ENCODE results near the gene TSHZ2.

The TSHZ2 gene

DNA sequence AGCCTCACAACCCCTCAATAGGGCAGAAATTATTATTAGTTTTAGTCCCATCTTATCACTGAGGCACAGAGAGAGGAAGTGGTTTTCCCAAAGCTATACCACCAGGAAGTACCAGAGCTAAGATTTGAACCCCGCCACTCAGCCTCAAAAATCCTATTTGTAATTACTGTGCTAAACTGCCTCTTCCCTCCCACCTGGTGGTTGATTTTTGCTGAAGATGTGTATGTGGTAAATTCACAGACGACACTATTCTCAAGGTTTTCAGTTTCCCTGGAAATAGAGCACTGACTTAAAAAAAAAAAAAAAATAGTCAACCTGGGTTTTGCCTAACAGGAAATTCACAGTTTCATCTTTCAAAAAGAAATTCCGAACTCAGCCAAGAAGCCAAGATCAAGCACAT lies 57.9 kb downstream of the TSHZ2 start:
- no peak for DNase-seq

DNA sequence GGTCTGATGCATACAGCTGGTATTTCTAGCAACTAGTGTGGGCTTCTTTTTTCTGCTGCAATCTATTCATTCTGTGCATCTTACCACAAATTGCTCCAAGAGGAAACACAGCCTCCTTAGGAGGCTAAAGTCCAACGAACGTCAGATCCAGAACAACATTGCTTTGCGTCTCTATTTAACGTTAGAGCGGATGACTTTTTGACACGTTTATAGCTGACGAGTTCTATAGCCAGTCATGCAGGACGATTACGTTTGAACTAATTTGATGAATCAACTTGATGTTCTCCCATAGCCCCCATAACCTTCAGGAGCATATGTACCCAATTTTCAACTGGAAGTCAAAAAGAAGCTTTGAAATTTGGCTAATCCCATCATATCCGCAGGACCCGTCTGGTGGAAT lies 59.9 kb downstream of the TSHZ2 start:
- no peak for DNase-seq

DNA sequence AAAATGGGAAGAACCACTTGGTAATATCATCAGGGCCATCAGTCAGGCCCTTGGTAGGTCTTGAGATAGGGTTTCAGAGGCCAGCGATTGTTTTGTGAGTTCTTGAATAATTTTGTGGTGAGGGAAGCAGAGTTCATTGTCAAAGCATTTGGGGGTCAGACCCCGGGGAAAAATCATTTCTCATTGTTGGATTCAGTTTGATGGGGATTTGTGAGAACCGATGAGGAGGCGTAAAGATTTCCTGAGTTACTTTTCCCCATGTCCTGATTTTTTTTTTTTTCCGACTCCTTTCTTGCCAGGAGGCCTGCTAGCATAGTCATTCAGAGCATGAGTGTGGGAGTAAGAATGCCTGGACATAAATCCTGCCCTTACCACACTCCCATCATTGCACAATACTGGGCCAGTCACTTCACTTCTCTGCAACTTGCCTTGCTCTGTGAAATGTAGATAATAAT lies 60.3 kb downstream of the TSHZ2 start:
- no peak for DNase-seq

DNA sequence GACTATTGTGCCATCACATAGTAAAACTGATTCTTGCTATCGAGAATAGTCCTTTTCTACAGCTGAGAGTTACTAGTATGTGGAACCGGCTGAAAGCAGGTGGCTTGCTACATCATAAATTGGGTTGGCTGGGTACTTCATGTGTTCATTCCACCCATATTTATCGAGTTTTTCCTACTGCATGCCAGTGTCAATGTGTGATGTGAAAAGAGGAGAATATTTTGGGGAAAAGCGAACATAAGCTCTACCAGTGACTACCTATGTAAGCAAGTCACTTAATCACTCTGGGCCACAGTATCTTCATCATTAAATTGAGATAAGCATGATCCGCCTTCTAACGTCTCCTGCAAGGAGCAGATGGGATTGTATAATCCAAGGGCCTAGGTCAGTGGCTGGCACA lies 61.0 kb downstream of the TSHZ2 start:
- no peak for DNase-seq

DNA sequence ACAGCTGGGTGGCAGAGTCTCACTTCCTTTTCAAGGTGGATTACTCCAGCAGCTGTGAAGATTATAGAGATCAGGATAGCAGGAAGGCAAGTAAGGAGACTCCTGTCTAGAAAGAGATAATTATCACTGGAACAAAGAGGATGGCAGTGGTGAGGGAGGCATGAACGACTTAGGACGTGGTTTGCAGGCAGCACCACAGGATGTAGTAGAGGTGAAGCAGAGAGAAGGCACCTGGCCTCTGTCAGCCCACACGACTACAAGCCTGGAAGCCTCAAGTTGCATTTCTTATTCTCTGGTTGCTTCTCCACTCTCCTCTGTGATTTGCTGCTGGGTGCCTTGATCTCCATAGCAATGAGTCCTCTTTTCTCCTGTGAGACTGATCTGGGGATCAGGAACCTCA lies 62.7 kb downstream of the TSHZ2 start:
- DNase-seq, result no peak

DNA sequence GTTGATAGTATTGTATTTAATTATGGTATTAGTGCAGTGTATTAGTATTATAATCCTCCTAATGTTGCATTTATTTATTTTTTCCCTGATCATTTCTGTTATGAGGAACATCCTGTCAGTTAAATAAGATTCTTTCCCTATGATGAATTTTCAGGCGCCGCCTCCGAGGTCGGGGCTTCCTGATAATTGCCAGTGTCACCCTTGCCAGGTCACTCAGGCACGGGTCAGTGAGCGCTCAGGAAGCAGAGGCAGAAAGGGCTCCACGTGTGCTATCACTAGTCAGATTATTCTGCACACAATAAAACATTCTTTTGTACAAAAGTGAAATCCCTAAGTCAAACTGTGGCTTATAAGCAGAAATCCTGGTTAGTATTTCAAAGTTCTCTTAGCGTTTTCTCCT lies 64.8 kb downstream of the TSHZ2 start:
- no peak for DNase-seq

DNA sequence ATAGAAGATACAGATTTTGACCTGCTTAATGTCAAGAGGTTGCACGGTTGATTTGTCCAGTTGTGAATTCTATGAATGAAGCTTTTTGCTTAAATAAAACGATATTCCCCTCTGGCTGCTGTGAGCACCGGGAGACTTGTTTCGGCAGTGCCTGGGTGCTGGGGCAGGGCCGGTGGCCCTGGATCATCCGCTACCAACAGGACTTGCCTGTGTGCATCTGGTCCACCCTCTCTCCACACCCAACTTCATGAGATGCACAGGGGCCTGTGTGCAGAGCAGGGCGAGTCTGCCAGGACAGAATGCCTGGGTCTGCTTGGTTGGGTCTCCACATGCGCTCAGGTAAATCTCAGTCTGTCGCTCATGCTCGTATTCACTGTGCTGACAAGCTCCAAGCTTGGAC lies 65.5 kb downstream of the TSHZ2 start:
- no peak for DNase-seq

DNA sequence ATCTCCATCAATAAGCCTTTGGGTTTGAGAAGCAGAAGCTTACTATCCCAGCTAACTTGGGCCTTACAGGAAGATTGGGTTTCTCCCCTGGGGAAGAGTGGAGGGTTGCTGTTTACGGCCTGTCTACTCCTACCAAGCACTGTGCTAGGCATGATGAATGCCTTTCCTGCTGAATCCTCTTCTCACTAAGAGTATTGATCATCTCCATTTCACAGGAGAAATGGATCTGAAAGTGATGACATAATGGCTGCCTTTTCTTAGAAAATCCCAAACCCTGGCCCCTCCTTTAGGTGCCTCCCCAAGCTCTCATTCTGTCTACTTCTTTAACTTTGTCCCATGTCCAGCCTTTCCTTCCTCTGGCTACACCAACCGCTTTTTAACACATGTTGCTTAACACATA lies 66.1 kb downstream of the TSHZ2 start:
- DNase-seq, result no peak

DNA sequence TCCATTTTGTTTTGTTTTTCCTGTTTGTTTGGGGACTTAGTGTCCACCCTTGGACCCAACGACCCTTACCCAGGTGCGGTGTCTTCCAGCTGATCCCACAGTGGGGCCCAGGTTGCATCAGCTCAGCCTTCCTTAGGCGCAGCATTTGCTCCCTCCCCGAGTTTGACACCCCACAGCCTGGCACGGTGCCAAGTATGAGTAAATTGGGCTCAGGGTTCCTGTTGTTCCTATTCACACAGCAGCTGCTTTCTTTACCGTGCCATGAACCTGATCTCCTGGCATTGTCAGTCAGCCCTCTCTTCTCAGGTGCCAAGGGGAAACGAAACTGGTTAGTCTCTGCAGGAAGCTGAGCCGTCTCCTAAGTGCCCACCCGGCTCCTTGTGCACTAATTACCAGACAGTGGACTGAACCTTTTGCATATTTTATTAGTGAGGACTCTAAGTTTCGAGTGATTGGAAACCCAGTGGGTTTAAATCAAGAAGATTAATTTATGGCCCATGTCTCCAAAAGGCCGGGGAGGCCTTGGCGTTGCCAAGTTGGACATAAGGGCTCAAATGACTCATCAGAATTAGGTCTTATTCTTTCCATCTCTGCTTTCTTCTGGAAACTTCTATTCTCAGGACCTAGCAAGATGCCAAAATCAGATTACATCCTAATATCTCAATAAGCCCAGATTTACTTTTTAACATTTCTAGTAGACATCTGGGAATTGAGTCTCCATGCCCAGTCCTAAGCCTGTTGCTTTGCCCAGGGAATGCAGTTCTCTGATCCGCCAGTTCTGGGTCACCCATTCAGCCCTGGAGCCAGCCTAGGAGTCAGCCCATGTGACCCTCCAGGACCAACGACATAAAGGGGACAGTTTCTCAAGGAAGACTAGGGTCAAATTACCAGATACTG lies 68.8 kb downstream of the TSHZ2 start:
- peak; percentile 48 for DNase-seq

DNA sequence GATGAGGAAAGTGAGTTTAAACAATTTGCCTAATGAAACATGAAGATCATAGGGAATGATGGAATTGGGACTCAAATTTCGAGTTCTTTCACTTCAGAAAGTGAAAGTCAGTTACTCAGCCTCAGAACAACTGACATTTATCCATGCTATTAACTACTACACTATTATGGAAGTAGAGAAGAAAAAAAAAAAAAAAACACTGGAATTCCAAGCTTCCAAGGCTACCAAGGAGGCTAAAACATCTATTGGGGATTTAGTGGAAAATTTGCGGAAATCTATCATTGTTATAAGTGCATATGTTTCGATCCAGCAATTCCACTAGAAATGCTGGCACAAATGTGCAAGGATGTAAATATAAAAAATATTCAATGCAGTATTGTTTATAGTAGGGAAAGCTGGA lies 70.4 kb downstream of the TSHZ2 start:
- DNase-seq, result no peak

DNA sequence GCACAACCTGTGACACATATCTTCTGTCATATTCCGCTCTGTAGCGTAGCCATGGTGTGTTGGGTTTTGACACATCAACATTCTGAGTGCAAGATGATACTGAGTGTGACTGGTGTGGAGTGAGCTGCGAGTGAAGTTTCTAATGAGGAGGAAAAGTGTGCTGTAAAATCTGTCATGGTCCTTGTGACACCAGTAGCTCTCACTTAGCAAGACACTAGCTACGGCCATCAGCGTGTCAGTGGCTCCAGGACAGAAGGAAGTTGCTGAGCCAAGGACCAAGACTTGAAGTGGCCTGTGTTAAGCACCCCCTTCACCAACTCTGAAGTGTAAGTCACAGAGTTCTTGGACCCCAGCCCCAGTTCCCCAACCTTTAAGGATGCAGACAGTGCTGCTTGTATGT lies 72.1 kb downstream of the TSHZ2 start:
- DNase-seq, result no peak

DNA sequence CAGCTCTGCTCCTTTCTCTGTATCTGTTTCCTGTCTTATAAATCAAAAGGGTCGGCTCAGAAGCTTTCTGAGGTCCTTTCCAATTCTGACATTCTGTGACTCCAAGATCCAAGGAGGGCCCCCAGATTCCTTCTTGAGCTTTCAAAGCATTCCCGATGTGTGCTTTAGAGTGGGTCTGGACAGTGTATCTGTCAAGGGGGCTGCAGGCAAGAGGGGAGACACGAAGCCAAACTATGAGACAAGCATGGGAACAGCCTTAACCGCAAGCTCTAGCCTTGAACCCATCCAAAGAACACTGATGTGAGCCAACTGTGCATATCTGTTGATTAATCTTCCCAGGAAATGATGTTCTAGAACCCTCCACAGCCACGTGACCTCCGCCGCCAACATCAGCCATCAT lies 73.8 kb downstream of the TSHZ2 start:
- no peak for DNase-seq

DNA sequence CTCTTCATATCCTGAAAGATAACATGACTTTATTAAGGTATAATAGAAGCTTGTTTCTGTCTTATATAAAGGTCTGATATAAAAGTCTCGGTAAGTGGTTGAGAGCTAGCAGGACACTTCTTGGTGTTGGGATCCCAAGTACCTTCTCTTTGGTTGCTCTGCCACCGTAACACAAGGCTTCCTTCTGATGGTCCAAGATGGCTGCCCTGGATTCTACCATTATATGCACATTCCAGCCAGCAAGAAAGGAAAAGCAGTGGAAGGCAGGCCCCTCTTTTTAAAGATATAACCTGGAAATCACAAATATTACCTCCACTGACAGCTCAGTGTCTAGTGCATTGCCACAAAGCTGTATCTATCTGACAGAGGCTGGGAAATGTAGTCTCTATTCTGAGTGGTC lies 75.0 kb downstream of the TSHZ2 start:
- DNase-seq, result no peak

DNA sequence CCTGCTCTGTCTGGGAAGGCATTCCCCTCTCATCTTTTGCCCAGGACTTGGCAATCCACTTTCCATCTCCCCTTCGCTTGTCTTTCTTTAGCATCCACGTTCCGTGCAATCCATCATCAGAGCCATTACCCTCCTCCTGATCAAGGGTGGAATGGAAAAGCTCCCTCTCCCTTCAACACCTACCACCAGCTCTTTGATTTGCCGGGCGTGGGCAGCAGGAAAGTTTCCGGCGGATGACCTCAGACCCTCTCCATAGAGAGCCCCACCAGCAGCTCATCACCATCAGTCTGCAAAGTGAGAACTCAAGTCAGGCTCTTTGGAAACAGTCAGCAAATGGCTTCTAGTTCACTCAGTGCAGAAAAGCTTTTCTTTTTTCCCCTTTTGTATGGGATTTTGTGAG lies 76.2 kb downstream of the TSHZ2 start:
- DNase-seq, result no peak

DNA sequence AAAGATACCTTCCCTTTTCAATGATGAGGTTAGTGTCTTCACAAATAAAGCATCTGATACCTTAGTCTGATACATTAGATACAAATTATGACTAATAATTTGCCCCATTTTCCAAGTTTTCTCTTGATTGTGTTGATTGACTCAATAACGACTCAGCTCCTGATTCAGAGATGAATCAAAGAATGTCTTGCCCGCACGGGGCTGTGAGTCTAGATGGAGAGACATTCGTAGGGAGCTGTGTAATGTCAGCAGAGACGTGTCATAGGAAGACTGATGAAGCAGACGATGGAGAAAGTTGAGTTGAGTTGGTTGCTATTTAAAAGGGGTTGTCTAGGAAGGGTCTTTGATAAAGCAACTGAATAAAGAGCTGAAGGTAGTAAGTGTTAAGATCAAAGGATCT lies 78.2 kb downstream of the TSHZ2 start:
- DNase-seq, result no peak

DNA sequence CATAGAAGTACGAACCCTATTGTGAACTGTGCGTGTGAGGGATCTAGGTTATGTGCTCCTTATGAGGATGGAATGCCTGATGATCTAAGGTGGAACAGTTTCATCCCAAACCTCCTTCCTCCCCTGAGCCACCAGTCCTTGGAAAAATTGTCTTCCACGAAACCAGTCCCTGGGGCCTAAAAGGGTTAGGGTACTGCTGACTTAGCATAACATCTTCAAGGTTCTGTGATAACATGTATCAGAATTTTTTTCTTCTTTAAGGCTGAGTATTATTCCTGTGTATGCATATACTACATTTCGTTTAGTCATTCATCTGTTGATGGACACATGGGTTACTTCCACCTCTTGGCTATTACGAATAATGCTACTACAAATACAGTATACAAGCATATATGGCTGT lies 80.2 kb downstream of the TSHZ2 start:
- DNase-seq, result no peak

DNA sequence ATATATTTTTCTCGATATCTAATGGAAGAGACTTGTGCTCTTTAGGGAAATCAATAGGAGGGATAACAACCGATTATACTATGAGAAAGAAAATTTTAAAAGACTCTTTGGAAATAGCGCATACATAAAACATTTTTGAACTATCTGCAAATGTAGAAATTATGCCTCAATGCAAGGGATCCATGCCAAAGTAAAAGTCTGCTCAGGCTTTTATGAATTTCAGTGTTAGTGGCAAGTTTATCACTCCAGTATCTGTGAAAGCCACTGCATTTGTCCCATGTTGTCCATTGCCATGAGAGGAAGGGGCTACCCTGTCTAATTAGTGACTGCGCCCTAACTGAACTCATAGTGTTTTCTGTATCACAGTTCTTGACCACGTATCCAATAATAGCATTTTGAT lies 81.4 kb downstream of the TSHZ2 start:
- no peak for DNase-seq

DNA sequence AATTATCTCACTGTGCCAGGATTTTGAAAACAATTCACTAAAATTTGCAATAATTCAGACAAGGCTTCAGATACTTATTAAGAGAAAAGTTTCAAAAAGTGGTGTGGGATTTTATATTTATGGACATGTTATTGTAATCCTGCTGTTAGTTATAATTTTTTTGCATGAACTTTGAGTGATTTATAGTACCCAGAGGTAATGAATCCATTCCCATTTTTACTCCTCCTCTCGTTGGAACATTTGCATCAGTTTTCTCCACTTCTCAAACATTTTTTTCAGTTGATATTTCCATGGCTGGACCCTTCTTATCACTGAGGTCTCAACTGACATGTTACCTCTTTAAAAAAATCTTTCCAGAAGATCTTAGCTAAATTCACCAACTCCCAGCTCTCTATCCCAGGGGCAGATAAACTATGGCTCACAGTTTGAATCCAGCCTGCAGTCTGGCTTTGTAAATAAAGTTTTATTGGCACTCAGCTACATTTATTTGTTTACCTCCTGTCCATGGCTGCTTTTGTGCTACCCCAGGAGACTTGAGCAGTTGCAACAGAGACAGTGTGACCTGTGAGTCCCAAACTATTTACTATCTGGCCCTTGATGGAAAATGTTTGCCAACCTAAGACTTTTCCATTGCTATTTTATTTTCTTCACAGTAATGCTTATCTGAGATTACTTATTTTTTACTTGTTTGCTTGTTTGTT lies 83.4 kb downstream of the TSHZ2 start:
- DNase-seq, result no peak

DNA sequence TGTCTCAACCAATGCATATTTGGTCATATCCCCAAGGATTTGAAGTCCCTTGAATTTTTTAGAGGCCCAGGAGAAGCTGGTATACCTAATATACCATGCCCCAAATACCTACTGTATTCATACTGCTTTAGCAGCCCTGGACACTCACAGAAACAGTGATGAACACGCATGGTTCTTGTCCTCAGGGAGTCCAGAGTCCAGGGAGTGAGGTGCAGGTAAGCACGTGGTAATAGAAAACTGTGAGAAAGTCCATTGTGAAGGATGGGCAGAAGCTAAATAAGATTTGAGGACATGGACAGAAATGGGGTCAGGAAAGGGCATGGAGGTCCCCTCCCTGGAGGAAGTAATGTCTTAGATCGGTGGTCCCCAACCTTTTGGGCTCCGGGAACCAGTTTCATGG lies 85.4 kb downstream of the TSHZ2 start:
- no peak for DNase-seq

DNA sequence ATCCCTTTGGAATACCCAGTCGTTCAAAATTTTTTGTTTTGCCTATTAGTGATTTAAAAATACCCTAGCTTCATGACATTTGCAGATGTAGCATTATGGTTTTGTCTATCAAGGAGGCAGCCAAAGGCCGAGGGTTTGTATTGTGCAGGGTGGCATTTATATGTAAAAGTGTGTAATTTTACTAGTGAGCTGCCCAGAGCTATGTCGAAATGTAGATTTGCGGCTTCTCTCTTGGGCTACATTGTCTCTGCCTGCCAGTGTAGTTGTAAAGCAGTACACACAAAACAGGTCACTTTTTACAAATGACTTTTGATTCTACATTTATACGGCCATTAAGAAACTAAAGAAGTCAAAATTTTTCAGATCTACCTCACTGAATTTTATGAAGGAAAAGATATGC lies 87.7 kb downstream of the TSHZ2 start:
- no peak for DNase-seq

DNA sequence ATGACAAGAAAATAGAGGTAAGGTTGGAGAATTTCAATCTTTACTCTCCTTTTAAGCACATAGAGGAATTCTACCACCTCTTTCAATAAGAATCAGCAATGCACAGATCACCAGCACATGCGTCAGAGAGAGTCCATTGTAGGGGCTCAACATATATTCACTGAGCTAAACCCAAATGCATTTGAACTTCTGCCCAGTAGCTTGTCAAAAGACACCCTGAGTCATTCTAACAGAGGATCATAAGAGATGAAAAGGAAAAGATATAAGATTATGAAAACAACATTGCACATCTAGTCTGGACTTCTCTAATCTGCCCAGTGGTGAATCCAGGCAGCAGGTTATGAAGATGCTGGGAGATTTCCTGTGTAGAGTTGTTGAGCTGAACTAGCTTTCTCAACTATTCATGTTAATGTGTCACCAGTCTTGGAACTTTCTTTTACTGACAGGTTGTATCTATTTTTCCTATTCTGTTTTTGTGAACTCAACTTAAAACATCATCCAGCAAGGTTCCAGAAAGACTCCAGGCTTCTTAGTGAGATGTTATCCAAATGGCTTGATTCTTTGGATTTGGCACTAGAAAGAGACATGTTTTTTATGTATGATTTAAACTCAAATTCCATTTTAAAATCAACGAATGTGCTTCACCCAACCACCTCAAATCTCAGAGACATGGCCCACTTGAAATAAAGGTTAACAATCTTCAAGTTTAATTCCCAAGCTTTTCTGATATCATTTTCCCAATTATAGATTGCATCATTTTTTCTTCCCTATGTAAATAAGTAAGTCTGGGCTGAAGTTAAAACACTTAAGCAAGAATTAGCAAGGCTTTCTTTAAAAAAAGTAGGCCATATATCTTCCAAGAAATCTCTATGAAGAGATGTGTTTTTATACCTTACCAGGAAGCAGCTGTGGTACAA lies 89.3 kb downstream of the TSHZ2 start:
- DNase-seq, result no peak

DNA sequence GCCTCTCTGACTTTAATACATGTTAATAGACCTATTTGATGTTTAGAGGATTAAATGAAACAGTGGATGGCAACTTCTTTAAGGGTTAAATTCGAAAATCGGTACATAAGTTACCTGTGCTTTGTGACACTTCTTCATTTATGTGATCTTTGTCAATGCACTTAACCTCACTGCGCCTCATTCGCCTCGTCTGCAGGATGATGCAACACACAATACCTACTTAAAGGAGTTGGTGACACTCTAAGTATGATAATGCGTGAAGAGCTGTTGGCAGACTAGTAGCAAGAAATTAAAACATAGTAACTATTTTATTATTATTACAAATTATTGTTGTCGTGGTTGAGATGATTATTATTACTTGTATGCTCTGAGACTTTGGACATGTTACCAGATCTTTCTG lies 92.8 kb downstream of the TSHZ2 start:
- DNase-seq, result no peak

DNA sequence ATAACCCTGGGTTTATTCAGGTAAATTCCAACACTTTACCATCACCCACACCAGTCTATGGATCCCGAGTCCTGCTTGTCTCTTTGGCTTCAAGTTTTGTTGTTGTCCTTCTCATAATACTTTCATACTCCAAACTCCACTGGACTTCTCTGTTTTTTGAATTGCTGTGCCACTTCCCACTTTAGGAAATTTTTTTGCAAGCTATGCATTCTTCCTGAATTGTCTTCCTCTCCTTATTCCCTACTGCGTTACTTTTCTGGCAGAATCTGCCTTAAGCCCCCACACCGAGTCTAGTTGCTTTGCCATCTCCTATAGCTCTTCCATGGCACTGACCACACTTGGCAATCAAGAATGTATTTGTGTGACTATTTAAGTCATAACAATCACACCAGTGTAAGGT lies 96.1 kb downstream of the TSHZ2 start:
- no peak for DNase-seq

DNA sequence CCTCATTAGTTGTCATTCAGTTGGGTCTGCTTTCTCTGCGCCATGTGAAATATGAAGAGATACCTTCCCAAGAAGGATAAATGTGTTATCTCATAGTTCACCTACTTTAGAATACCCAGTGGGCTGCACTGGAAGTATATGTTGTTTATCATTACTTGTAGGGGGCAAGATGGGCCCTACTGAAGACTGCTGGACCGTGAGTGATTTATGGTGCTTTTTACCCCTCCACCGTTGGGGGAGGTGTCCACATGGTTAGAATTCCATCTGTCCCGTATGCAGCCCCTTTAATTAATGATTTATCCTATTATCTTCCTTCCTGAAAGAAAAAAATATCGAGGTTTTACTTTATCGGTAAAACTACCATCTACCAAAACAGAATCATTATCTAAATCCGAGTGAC lies 97.0 kb downstream of the TSHZ2 start:
- no peak for DNase-seq
